H9 (cell line): ENCODE measurements around the gene AMMECR1L. TPM values are rescaled to one million over a fixed set of nuclear protein-coding genes. Genes with fewer than 3 reads are reported as not detected.

Source experiments
- total RNA-seq: library from RNA; stranded (reverse); gene quantifications from 2 replicates; pipeline ENCODE4 v1.2.1, GENCODE V29; 2021

AMMECR1L gene
- total RNA-seq, 1 experiment from 2014 or later, result 20.0 TPM

Other genes with a start within 250 kb of the AMMECR1L start
- 0.35 TPM in 1 of 2 replicates, not detected in the other for gene GPR17, start 239.8 kb downstream of the AMMECR1L start, total RNA-seq
- gene LIMS2, start 210.4 kb downstream of the AMMECR1L start, total RNA-seq, result 5.7 and 5.9 TPM in 2 replicates
- 4.7 and 5.0 TPM in 2 replicates for gene SFT2D3, start 184.5 kb downstream of the AMMECR1L start, total RNA-seq
- 82.4 and 86.0 TPM in 2 replicates for gene WDR33, start 74.8 kb downstream of the AMMECR1L start, total RNA-seq
- gene POLR2D, start 27.8 kb downstream of the AMMECR1L start, total RNA-seq, result 85.8 and 88.4 TPM in 2 replicates
- 45.6 and 48.3 TPM in 2 replicates for gene SAP130, start 142.1 kb upstream of the AMMECR1L start, total RNA-seq
- 48.5 and 55.9 TPM in 2 replicates for gene UGGT1, start 205.2 kb upstream of the AMMECR1L start, total RNA-seq